BLaER1 treated with 17β-estradiol and CSF1 and Interleukin-3, amounts not matched to agents 10 nM and 100 nM (cell line): ENCODE data around the gene SLC25A21.

Experiments
- H3K27ac ChIP-seq, 11 experiments: shearing (Covaris generic); formaldehyde crosslinking; 2 replicates each; pipeline ENCODE4 v1.8.1; 2022
- H3K27me3 ChIP-seq, 11 experiments: shearing (Covaris generic); formaldehyde crosslinking; 2 replicates each; pipeline ENCODE4 v1.8.1; 2022
- H3K36me3 ChIP-seq, 11 experiments: shearing (Covaris generic); formaldehyde crosslinking; 2 replicates each; pipeline ENCODE4 v1.8.1; 2022
- H3K4me1 ChIP-seq, 10 experiments: shearing (Covaris generic); formaldehyde crosslinking; 2 replicates each; pipeline ENCODE4 v1.8.1; 2022
- H3K4me2 ChIP-seq, 11 experiments: shearing (Covaris generic); formaldehyde crosslinking; 2 replicates each; pipeline ENCODE4 v1.8.1; 2022
- H3K4me3 ChIP-seq, 10 experiments: shearing (Covaris generic); formaldehyde crosslinking; 2 replicates each; pipeline ENCODE4 v1.8.1; 2022
- H3K9ac ChIP-seq, 11 experiments: shearing (Covaris generic); formaldehyde crosslinking; 2 replicates each; pipeline ENCODE4 v1.8.1; 2022
- H3K9me3 ChIP-seq, 11 experiments: shearing (Covaris generic); formaldehyde crosslinking; replicated peaks in 1 of 11; 2 replicates each; pipeline ENCODE4 v1.8.1; 2022
- H4K20me1 ChIP-seq, 11 experiments: shearing (Covaris generic); formaldehyde crosslinking; 2 replicates each; pipeline ENCODE4 v1.8.1; 2022
- Cebpa-rat ChIP-seq, 11 experiments: shearing (Covaris generic); IDR thresholded peaks; 2 replicates each; pipeline ENCODE4 v1.8.1; 2022

The SLC25A21 gene

GRCh38 chr14:36852981-36853691 is 319.3 kb downstream of the SLC25A21 start:
- no peaks in the 10 kb centered on the region; a peak in 1 of 22 replicates for H3K9me3 ChIP-seq
- no peak overlapping the region for H3K4me2 ChIP-seq
- no peaks in the 10 kb centered on the region for H3K27me3 ChIP-seq
- no peak overlapping the region for H3K9ac ChIP-seq
- no peak for TF ChIP-seq Cebpa-rat (IDR thresholded peaks at IDR 0.05)
- no peak overlapping the region for H3K4me3 ChIP-seq
- no peaks in the 10 kb centered on the region for H4K20me1 ChIP-seq
- no peak overlapping the region for H3K27ac ChIP-seq
- no peaks in the 10 kb centered on the region for H3K36me3 ChIP-seq
- no peaks in the 10 kb centered on the region for H3K4me1 ChIP-seq

GRCh38 chr14:36848213-36848612 is 324.2 kb downstream of the SLC25A21 start:
- Histone ChIP-seq H3K9ac (no peak overlapping the region), H3K9me3 (no peaks in the 10 kb centered on the region), H3K27me3 (no peaks in the 10 kb centered on the region), H4K20me1 (no peaks in the 10 kb centered on the region), H3K4me2 (no peak overlapping the region), H3K27ac (no peak overlapping the region), H3K4me1 (no peaks in the 10 kb centered on the region), H3K4me3 (no peak overlapping the region), H3K36me3 (no peaks in the 10 kb centered on the region)
- TF ChIP-seq Cebpa-rat (IDR thresholded peaks at IDR 0.05): no peak

- H3K27ac ChIP-seq: no peak overlapping the region
- no peak overlapping the region for H3K4me3 ChIP-seq
- no peak overlapping the region for H3K4me2 ChIP-seq
- no peaks in the 10 kb centered on the region for H4K20me1 ChIP-seq
- H3K36me3 ChIP-seq: no peaks in the 10 kb centered on the region
- H3K27me3 ChIP-seq: no peaks in the 10 kb centered on the region
- no peak for TF ChIP-seq Cebpa-rat (IDR thresholded peaks at IDR 0.05)
- no peaks in the 10 kb centered on the region for H3K9me3 ChIP-seq
- H3K4me1 ChIP-seq: no peaks in the 10 kb centered on the region
- H3K9ac ChIP-seq: no peak overlapping the region
Observed at GRCh38 chr14:36847366-36847765, 325.0 kb downstream of the SLC25A21 start.

GRCh38 chr14:36845356-36846012 is 326.9 kb downstream of the SLC25A21 start:
- Histone ChIP-seq H3K4me2 (no peak overlapping the region), H4K20me1 (no peaks in the 10 kb centered on the region)
- no peak for TF ChIP-seq Cebpa-rat (IDR thresholded peaks at IDR 0.05)

GRCh38 chr14:36844443-36845195 is 327.8 kb downstream of the SLC25A21 start:
- Histone ChIP-seq H3K9ac (no peak overlapping the region), H3K4me2 (no peak overlapping the region), H3K36me3 (no peaks in the 10 kb centered on the region), H3K27ac (no peak overlapping the region), H3K9me3 (no peaks in the 10 kb centered on the region), H4K20me1 (no peaks in the 10 kb centered on the region), H3K4me3 (no peak overlapping the region), H3K4me1 (no peaks in the 10 kb centered on the region), H3K27me3 (no peaks in the 10 kb centered on the region)
- TF ChIP-seq Cebpa-rat (IDR thresholded peaks at IDR 0.05): no peak

More at GRCh38 chr14:36845356-36846012, 326.9 kb downstream of the SLC25A21 start:
- H3K9me3 ChIP-seq: no peaks in the 10 kb centered on the region
- H3K36me3 ChIP-seq: no peaks in the 10 kb centered on the region
- H3K4me3 ChIP-seq: no peak overlapping the region
- no peak overlapping the region for H3K9ac ChIP-seq
- H3K4me1 ChIP-seq: no peaks in the 10 kb centered on the region
- no peaks in the 10 kb centered on the region for H3K27me3 ChIP-seq
- no peak overlapping the region for H3K27ac ChIP-seq

DNA sequence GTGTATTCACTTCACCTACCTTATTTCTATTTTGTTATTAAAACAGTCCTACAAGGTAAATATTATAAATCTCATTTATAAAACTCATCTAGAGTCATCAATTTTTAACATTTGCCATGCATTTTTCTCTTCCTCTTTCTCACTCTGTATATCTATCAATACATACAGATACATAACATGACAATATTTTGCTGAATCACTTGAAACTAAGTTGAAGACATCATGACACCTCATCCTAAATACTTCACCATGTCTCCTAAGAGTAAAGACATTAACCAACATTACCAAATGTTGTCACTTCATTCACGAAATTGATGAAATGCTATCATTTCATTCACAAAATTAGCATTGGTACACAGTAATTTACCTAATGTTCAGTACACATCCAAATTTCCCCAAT is 329.0 kb downstream of the SLC25A21 start:
- H3K9ac ChIP-seq: no peak overlapping the region
- no peak overlapping the region for H3K4me3 ChIP-seq
- no peaks in the 10 kb centered on the region for H4K20me1 ChIP-seq
- no peak for TF ChIP-seq Cebpa-rat (IDR thresholded peaks at IDR 0.05)
- no peaks in the 10 kb centered on the region for H3K36me3 ChIP-seq
- no peaks in the 10 kb centered on the region for H3K9me3 ChIP-seq
- no peak overlapping the region for H3K4me2 ChIP-seq
- no peak overlapping the region for H3K27ac ChIP-seq
- no peaks in the 10 kb centered on the region for H3K27me3 ChIP-seq
- H3K4me1 ChIP-seq: no peaks in the 10 kb centered on the region

DNA sequence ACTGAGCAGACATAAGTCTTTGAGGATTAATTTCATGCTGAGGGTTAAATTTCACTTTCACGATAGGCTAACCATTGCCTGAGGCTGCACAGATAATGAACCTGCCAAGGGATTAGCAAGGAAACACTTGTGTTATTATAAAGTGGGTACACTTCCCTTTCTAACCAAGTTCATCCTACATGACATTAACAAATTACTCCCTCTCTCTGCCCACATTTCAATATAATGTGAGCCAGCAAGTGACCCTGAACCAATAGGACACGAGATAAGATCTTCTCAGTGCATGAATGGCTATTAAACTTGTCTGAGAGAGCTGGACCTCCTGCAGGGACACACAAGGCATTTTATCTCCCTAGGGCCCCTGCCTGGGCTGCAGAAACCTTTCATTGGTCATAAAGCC is 337.3 kb downstream of the SLC25A21 start:
- Histone ChIP-seq H3K4me2 (no peak overlapping the region), H4K20me1 (no peaks in the 10 kb centered on the region), H3K4me1 (peaks cover 0 to 12% (median 7%) of the 10 kb centered on the region in 10 experiments; a peak in 11 of 20 replicates), H3K9ac (no peak overlapping the region), H3K27me3 (no peaks in the 10 kb centered on the region), H3K36me3 (no peaks in the 10 kb centered on the region), H3K4me3 (no peak overlapping the region), H3K27ac (no peak overlapping the region), H3K9me3 (no peaks in the 10 kb centered on the region)
- TF ChIP-seq Cebpa-rat (IDR thresholded peaks at IDR 0.05): no peak

DNA sequence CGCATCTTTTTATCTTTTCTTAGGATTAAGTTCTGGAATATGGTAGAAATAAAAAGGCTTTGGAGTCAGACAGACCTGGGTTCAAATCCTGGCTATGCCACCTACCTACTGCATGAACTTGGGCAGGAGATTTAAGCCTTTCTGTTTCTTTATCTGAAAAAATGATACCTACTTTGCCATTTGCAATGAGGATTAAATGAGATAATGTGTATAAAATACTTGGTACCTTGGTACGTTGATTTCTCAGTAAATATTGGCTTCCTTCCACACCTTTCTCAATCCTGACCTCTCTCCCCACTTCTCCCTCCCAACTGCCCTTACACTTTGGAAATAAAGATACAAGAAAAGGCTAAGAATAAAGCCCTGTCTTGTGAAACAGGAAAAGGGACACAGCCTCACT is 338.1 kb downstream of the SLC25A21 start:
- Histone ChIP-seq H3K4me3 (no peak overlapping the region), H4K20me1 (no peaks in the 10 kb centered on the region), H3K27me3 (no peaks in the 10 kb centered on the region), H3K4me1 (peaks cover 0 to 12% (median 7%) of the 10 kb centered on the region in 10 experiments; a peak in 11 of 20 replicates), H3K9me3 (peaks cover 0 to 1% (median 0%) of the 10 kb centered on the region in 11 experiments; a peak in 1 of 22 replicates), H3K36me3 (no peaks in the 10 kb centered on the region), H3K27ac (peak overlapping the region in 1 of 11 experiments; percentile 8; a peak in 1 of 22 replicates), H3K9ac (no peak overlapping the region), H3K4me2 (peak overlapping the region in 8 of 11 experiments; percentile 1 to 54 (median 34); a peak in 10 of 22 replicates)
- TF ChIP-seq Cebpa-rat (IDR thresholded peaks at IDR 0.05): no peak

DNA sequence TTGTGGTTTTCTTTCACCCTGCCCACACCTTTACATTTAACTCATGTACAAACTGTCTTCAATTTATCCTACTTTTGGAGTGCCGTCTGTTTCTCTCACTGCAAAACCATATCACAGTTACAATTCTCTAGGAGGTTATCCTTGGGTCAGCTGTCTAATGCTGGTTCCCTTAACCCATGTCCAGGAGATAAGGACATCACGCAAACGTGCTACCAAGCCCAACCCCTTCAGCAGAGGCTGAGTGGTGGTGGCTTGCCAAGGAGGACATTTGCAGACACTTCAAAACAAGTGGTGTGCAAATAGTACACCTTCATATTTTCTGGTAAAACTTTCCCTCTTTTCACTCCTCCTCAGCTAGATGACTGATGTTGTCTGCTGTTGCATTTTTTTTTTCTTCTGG is 342.9 kb downstream of the SLC25A21 start:
- no peak overlapping the region for H3K9ac ChIP-seq
- H3K27ac ChIP-seq: no peak overlapping the region
- peaks cover 0 to 6% (median 0%) of the 10 kb centered on the region in 11 experiments; a peak in 1 of 22 replicates for H3K9me3 ChIP-seq
- H3K4me2 ChIP-seq: no peak overlapping the region
- no peak overlapping the region for H3K4me3 ChIP-seq
- H3K4me1 ChIP-seq: peaks cover 0 to 12% (median 6%) of the 10 kb centered on the region in 10 experiments; a peak in 14 of 20 replicates
- no peaks in the 10 kb centered on the region for H4K20me1 ChIP-seq
- TF ChIP-seq Cebpa-rat (IDR thresholded peaks at IDR 0.05): no peak
- no peaks in the 10 kb centered on the region for H3K27me3 ChIP-seq
- no peaks in the 10 kb centered on the region for H3K36me3 ChIP-seq
